ENCODE results near the gene RETREG3.

- TF ChIP-seq CTCF (conservative IDR thresholded peaks at IDR 0.05 in 1 of 2, IDR thresholded peaks at IDR 0.05 in 1 of 2; ENCODE audit: low read depth in 1 of 2, low read length in 2 of 2) (no peak), EZH2 (IDR thresholded peaks at IDR 0.05; ENCODE audit: low read length, missing control alignments) (no peak)
These were observed 37.5 kb downstream of the RETREG3 start for GRCh38 chr17:42571435-42572225.

All from fibroblast of lung (primary cell).